ENCODE measurements around the gene MSN.

DNA sequence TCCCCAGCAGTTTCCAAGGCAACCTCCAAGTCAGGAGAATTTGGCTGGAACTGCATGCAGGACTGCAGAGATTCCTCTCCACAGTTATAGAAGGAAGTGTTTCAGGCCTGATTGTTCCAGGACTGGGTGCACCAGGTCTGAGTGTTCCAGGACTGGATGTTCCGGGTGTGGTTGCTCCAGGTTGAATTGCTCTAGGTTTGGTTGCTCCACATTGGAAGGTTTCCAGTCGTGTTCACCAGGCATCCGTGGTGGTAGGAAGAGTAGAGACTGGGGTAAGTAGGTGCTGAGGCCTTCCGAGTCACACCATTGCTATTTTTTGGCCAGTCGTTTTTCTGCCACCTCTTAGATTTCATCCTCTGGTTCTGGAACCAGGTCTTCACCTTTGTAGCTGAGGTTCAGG is 105.4 kb downstream of the MSN start:
- no peak for TF ChIP-seq EZH2 (IDR thresholded peaks at IDR 0.05)
- no peak for TF ChIP-seq POLR2AphosphoS5 (IDR thresholded peaks at IDR 0.05; ENCODE audit: borderline replicate concordance, low read depth, low read length)
